Measurements from ENCODE around the gene BSDC1. TPM values are rescaled to one million over a fixed set of nuclear protein-coding genes. Genes with fewer than 3 reads are reported as not detected.

Gene BSDC1
- total RNA-seq, 1 experiment from 2014 or later = 64.9 TPM

DNA sequence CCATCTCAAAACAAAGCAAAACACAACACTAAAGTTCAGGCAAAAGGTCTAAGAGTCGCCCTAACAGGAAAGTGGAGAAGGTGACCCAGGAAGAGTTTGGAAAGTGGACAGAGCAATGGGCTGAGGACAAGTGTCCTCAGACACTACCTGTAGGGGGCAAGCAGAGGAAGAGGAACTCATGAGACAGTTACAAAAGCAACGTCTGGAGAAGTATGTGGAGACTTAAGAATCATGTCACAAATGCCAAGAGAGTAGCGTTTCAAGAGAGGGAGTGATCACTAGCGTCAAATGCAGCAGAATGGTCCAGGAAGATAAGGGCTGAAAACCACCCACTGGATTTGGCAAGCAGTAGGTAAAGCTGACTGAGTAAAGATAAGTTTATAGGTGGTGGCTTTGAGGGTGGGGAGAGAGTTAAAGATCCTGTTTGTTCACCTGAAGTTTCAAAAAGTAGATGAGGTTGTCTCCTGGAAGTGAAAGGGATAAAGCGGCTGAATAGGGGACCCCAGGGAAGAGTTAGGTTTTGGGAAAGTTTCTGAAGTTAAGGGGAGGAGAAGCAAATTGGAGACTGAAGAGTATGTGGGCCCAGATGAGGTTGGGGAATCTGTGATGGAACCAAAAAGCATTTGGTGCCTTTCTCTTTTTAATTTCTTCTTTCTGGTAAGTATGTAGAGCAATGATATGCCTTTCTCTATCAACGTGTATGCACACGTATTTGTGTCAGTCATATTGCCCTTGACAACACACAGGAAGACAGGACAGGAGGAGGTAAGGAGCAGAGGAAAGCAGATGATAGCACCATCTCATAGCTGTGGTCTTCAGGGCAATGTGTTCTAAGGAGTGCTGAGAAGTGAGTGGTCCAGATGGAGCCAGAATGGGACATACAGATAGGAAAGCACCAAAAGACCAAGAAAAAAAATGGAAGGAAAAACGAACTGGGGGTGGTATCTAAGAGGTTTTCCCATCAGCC lies 3.1 kb downstream of the BSDC1 start:
- H3K4me1 ChIP-seq (ENCODE audit: control insufficient read depth, insufficient read depth, low read length) = peaks cover 8% of the 10 kb centered on the region; the same call in 1 of the 2 replicates
- ChIA-PET CTCF (interaction anchor here (0.5 kb wide), 1 partner anchor 421 kb away, joined by 8 read pairs; no protein-coding TSS in a partner anchor), POLR2A (no interaction called here)
- H3K36me3 ChIP-seq (ENCODE audit: control insufficient read depth, insufficient read depth, low read length) = 0 out of 2 replicates have a peak, but pooled peaks cover 2% of the 10 kb centered on the region
- no peaks in the 10 kb centered on the region for H3K27me3 ChIP-seq (ENCODE audit: control insufficient read depth, insufficient read depth, low read length)
- H3K9me3 ChIP-seq (ENCODE audit: control insufficient read depth, insufficient read depth, low read depth, low read length) = no peaks in the 10 kb centered on the region
- H3K27ac ChIP-seq (ENCODE audit: low read length) = no peak overlapping the region
- no peak for ATAC-seq
- H3K4me3 ChIP-seq (ENCODE audit: low read depth in 2 of 2, low read length in 2 of 2) = no peak overlapping the region
- TF ChIP-seq POLR2AphosphoS5 (IDR thresholded peaks at IDR 0.05; ENCODE audit: low read depth, low read length) = no peak
- TF ChIP-seq SIN3A (IDR thresholded peaks at IDR 0.05; ENCODE audit: borderline replicate concordance, insufficient read depth, low read depth, low read length) = no peak
- TF ChIP-seq, protein P1, sequence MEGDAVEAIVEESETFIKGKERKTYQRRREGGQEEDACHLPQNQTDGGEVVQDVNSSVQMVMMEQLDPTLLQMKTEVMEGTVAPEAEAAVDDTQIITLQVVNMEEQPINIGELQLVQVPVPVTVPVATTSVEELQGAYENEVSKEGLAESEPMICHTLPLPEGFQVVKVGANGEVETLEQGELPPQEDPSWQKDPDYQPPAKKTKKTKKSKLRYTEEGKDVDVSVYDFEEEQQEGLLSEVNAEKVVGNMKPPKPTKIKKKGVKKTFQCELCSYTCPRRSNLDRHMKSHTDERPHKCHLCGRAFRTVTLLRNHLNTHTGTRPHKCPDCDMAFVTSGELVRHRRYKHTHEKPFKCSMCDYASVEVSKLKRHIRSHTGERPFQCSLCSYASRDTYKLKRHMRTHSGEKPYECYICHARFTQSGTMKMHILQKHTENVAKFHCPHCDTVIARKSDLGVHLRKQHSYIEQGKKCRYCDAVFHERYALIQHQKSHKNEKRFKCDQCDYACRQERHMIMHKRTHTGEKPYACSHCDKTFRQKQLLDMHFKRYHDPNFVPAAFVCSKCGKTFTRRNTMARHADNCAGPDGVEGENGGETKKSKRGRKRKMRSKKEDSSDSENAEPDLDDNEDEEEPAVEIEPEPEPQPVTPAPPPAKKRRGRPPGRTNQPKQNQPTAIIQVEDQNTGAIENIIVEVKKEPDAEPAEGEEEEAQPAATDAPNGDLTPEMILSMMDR (IDR thresholded peaks at IDR 0.05) = no peak
- no peak for TF ChIP-seq TCF7L2 (IDR thresholded peaks at IDR 0.05; ENCODE audit: low read depth, low read length)
- TF ChIP-seq, protein P2, sequence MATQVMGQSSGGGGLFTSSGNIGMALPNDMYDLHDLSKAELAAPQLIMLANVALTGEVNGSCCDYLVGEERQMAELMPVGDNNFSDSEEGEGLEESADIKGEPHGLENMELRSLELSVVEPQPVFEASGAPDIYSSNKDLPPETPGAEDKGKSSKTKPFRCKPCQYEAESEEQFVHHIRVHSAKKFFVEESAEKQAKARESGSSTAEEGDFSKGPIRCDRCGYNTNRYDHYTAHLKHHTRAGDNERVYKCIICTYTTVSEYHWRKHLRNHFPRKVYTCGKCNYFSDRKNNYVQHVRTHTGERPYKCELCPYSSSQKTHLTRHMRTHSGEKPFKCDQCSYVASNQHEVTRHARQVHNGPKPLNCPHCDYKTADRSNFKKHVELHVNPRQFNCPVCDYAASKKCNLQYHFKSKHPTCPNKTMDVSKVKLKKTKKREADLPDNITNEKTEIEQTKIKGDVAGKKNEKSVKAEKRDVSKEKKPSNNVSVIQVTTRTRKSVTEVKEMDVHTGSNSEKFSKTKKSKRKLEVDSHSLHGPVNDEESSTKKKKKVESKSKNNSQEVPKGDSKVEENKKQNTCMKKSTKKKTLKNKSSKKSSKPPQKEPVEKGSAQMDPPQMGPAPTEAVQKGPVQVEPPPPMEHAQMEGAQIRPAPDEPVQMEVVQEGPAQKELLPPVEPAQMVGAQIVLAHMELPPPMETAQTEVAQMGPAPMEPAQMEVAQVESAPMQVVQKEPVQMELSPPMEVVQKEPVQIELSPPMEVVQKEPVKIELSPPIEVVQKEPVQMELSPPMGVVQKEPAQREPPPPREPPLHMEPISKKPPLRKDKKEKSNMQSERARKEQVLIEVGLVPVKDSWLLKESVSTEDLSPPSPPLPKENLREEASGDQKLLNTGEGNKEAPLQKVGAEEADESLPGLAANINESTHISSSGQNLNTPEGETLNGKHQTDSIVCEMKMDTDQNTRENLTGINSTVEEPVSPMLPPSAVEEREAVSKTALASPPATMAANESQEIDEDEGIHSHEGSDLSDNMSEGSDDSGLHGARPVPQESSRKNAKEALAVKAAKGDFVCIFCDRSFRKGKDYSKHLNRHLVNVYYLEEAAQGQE (IDR thresholded peaks at IDR 0.05; ENCODE audit: insufficient read depth in 1 of 2, low read depth in 2 of 2, low read length in 1 of 2) = no peak
- intact Hi-C loops (cut with micrococcal nuclease; ENCODE audit: unreplicated experiment) = no loop called here
- no peak for DNase-seq (ENCODE audit: low read depth, low spot score)
- BruUV-seq (replicated peaks) = no TSS peak
- in situ Hi-C loops (cut with HindIII; ENCODE audit: low pct_unique_long_range_greater_than_20kb, low sequenced_read_pairs) = no loop called here

DNA sequence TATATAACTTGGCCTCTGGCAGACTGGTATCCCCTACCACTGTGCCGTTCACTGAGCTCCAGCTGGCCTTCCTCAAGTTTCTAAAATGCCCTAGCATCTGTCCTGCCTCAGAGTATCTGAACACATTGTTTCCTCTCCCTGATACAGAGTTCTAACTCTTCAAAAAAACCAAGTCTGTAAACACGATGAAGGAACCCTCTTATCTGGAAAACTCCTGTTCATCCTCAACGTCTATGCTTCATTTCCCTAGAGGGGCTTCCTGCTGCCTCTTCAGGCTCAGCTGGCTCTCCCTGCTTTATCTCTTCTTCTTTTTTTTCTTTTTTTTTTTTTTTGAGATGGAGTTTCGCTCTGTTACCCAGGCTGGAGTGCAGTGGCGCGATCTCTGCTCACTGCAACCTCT lies 5.6 kb downstream of the BSDC1 start:
- ATAC-seq (no peak), DNase-seq (ENCODE audit: low read depth, low spot score) (no peak)
- H3K4me3 ChIP-seq (ENCODE audit: low read depth in 2 of 2, low read length in 2 of 2) = no peak overlapping the region
- POLR2A ChIA-PET = no interaction called here
- no peaks in the 10 kb centered on the region for H3K9me3 ChIP-seq (ENCODE audit: control insufficient read depth, insufficient read depth, low read depth, low read length)
- CTCF ChIA-PET = no interaction called here
- intact Hi-C loops (cut with micrococcal nuclease; ENCODE audit: unreplicated experiment) = no loop called here
- in situ Hi-C loops (cut with HindIII; ENCODE audit: low pct_unique_long_range_greater_than_20kb, low sequenced_read_pairs) = no loop called here
- no peak overlapping the region for H3K27ac ChIP-seq (ENCODE audit: low read length)
- BruUV-seq (replicated peaks) = no TSS peak
- H3K27me3 ChIP-seq (ENCODE audit: control insufficient read depth, insufficient read depth, low read length) = no peaks in the 10 kb centered on the region
- H3K4me1 ChIP-seq (ENCODE audit: control insufficient read depth, insufficient read depth, low read length) = peaks cover 8% of the 10 kb centered on the region; the same call in 1 of the 2 replicates
- peaks cover 5% of the 10 kb centered on the region; the same call in 1 of the 2 replicates for H3K36me3 ChIP-seq (ENCODE audit: control insufficient read depth, insufficient read depth, low read length)
- no peak for TF ChIP-seq TCF7L2 (IDR thresholded peaks at IDR 0.05; ENCODE audit: low read depth, low read length)
- TF ChIP-seq POLR2AphosphoS5 (IDR thresholded peaks at IDR 0.05; ENCODE audit: low read depth, low read length) = no peak
- TF ChIP-seq, protein P1 (IDR thresholded peaks at IDR 0.05) = no peak
- TF ChIP-seq SIN3A (IDR thresholded peaks at IDR 0.05; ENCODE audit: borderline replicate concordance, insufficient read depth, low read depth, low read length) = no peak
- TF ChIP-seq, protein P2 (IDR thresholded peaks at IDR 0.05; ENCODE audit: insufficient read depth in 1 of 2, low read depth in 2 of 2, low read length in 1 of 2) = no peak
